ENCODE measurements around the gene ODAD4.

DNA sequence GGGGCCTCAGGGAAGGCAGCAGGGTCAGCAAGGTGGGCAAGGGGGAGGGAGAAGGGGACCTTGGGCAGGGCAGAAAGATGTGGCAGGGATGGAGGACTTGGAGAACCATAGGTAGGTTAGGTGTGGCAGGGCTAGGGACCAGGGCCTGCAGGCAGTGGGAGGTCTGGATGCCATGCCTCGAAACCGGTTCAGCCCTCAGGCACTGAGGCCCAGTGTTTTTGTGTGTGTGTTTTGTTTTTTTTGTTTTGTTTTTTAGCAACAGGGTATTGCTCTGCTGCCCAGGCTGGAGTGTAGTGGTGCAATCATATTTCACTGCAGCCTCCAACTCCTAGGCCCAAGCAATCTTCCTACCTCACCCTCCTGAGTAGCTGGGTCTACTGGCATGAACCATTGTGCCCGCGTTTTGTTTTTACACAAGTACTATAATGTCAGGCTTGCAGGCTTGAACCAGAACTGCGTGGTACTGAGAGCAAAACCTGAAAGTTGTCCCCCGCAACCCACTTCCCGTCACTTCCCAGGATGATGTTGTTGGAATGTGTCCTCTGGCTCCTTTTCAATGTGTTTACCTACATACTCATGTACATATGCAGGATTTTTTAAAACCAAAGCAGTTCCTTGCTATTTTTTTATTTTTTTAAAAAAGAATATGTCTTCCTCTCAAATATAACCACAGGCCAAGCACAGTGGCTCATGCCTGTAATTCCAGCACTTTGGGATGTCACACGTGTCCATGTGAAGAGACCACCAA is 12.4 kb downstream of the ODAD4 start:
- TF ChIP-seq, protein P1, sequence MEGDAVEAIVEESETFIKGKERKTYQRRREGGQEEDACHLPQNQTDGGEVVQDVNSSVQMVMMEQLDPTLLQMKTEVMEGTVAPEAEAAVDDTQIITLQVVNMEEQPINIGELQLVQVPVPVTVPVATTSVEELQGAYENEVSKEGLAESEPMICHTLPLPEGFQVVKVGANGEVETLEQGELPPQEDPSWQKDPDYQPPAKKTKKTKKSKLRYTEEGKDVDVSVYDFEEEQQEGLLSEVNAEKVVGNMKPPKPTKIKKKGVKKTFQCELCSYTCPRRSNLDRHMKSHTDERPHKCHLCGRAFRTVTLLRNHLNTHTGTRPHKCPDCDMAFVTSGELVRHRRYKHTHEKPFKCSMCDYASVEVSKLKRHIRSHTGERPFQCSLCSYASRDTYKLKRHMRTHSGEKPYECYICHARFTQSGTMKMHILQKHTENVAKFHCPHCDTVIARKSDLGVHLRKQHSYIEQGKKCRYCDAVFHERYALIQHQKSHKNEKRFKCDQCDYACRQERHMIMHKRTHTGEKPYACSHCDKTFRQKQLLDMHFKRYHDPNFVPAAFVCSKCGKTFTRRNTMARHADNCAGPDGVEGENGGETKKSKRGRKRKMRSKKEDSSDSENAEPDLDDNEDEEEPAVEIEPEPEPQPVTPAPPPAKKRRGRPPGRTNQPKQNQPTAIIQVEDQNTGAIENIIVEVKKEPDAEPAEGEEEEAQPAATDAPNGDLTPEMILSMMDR (conservative IDR thresholded peaks at IDR 0.05; ENCODE audit: low read length), result no peak
- TF ChIP-seq EZH2phosphoT487 (IDR thresholded peaks at IDR 0.05; ENCODE audit: borderline replicate concordance), result no peak

All from Loucy (cell line).